ENCODE data around the gene SETD2. TPM values are rescaled to one million over a fixed set of nuclear protein-coding genes. Genes with fewer than 3 reads are reported as not detected.

SETD2 gene
- total and polyA plus RNA-seq, 2 donors from 2014 or later = 10.5 to 49.9 TPM

DNA sequence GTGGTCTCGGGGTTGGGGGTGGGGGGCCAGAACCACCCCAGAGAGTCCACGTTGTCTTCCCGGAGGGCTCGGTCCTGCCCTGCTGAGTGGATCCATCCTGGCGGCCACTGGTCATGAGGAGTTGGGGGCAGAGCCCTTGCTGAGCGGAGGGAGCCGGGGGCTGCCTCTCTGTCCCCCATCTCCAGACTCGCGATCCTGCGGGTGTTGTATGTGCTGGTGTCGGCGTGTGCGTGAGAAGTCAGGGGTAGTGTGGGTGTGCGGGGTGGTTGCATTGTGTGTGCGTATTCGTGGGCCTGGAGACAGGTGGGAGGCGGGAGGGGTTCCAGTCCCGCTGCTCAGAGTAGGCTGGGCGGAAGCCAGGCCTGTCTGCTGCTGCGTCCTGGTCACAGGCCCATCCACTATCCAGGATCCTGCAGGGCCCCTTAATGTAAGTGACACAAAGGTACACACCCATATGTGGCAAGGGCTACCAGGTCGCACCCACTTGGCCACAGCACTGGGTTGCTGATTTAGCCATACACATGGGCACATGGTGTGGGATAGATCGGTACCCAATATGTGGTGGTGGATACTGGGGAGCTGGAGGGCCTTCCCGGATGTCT is 153.7 kb downstream of the SETD2 start:
- peaks cover 0 to 11% (median 8%) of the 10 kb centered on the region in 3 donors for H3K36me3 ChIP-seq (ENCODE audit: control insufficient read depth in 2 of 3, insufficient read depth in 3 of 3, low read length in 3 of 3)
- TF ChIP-seq, protein P1, sequence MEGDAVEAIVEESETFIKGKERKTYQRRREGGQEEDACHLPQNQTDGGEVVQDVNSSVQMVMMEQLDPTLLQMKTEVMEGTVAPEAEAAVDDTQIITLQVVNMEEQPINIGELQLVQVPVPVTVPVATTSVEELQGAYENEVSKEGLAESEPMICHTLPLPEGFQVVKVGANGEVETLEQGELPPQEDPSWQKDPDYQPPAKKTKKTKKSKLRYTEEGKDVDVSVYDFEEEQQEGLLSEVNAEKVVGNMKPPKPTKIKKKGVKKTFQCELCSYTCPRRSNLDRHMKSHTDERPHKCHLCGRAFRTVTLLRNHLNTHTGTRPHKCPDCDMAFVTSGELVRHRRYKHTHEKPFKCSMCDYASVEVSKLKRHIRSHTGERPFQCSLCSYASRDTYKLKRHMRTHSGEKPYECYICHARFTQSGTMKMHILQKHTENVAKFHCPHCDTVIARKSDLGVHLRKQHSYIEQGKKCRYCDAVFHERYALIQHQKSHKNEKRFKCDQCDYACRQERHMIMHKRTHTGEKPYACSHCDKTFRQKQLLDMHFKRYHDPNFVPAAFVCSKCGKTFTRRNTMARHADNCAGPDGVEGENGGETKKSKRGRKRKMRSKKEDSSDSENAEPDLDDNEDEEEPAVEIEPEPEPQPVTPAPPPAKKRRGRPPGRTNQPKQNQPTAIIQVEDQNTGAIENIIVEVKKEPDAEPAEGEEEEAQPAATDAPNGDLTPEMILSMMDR (IDR thresholded peaks at IDR 0.05; ENCODE audit: borderline replicate concordance, extremely low read depth, insufficient read depth) = no peak
- H3K4me3 ChIP-seq (ENCODE audit: low read length in 3 of 3) = peak overlapping the region in 1 of 3 donors; percentile 73
- peak overlapping the region; percentile 59 to 76 for H3K27ac ChIP-seq (ENCODE audit: low read depth in 2 of 2, low read length in 2 of 2)
- H3K9me3 ChIP-seq (ENCODE audit: control insufficient read depth in 2 of 3, insufficient read depth in 1 of 3, low read length in 3 of 3) = no peaks in the 10 kb centered on the region
- DNase-seq (no peak), FAIRE-seq (no peak)
- H3K4me1 ChIP-seq (ENCODE audit: control insufficient read depth in 2 of 3, insufficient read depth in 2 of 3, low read depth in 1 of 3, low read length in 3 of 3) = peaks cover 0 to 7% (median 0%) of the 10 kb centered on the region in 3 donors
- peak overlapping the region in 1 of 3 donors; percentile 79 for H3K9ac ChIP-seq (ENCODE audit: low read length in 3 of 3)
- H3K27me3 ChIP-seq (ENCODE audit: control insufficient read depth, insufficient read depth, low read length) = no peaks in the 10 kb centered on the region
- intact Hi-C loops (cut with DNase I) = no loop called here

DNA sequence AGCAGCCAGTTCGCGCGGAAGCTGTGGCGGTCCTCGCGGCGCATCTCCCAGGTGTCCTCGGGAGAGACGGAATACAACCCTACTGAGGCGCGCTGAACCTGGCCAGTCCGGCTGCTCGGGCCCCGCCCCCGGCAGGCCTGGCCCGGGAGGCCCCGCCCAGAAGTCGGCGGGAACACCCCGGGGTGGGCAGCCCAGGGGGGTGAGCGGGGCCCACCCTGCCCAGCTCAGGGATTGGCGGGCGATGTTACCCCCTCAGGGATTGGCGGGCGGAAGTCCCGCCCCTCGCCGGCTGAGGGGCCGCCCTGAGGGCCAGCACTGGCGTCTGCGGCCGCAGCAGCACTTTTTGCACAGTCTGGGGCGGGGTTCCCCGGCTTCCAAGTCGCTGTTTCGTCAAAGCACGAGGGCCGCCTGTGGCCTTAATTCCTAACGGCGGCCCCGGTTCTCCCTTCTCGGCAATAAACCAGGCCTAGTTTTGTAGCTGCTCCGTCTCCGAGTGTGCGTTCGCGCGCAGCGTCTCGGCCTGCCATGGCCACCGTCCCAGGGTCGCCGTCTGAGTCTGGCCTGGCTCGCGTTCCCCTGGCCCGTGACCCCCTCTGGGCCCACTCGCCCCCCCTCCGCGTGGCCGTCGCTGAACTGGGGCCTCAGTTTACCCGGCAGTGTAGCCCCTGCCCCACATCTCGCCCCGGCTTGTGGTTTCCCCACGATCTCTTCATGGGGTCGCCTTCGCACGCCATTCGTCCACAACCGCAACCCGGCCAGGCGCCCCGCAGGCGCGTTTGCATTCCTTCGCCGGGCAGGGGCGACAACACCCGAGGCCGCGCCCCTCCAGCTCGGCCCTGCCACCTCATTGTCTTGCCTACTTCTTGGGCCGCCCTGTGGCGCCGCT is 154.4 kb downstream of the SETD2 start:
- peak overlapping the region in 2 of 3 donors; percentile 43 to 79 for H3K9ac ChIP-seq (ENCODE audit: low read length in 3 of 3)
- intact Hi-C loops (cut with DNase I) = no loop called here
- peaks cover 0 to 14% (median 8%) of the 10 kb centered on the region in 3 donors for H3K36me3 ChIP-seq (ENCODE audit: control insufficient read depth in 2 of 3, insufficient read depth in 3 of 3, low read length in 3 of 3)

DNA sequence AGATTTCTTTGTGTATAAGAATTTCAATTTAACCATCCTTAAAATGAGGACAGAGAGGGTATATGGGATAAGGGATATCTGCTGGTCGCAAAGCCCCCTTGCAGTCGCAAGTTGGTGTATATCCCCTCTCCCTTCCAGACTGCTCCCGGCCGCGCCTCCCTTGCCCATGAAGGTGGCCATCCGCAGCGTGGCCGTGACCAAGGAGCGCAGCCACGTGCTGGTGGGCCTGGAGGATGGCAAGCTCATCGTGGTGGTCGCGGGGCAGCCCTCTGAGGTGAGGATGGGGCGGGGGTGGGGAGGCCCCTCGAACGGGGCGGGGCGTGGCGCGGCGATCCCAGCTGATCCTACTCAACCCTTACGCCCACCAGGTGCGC is 155.1 kb downstream of the SETD2 start:
- FAIRE-seq (no peak), DNase-seq (no peak)
- Histone ChIP-seq H3K27ac (ENCODE audit: low read depth in 2 of 2, low read length in 2 of 2) (no peak overlapping the region), H3K9me3 (ENCODE audit: control insufficient read depth in 2 of 3, insufficient read depth in 1 of 3, low read length in 3 of 3) (no peaks in the 10 kb centered on the region), H3K4me3 (ENCODE audit: low read length in 3 of 3) (peak overlapping the region; percentile 20 to 73 (median 26)), H3K27me3 (ENCODE audit: control insufficient read depth, insufficient read depth, low read length) (no peaks in the 10 kb centered on the region), H3K4me1 (ENCODE audit: control insufficient read depth in 2 of 3, insufficient read depth in 2 of 3, low read depth in 1 of 3, low read length in 3 of 3) (peaks cover 0 to 6% (median 0%) of the 10 kb centered on the region in 3 donors), H3K9ac (ENCODE audit: low read length in 3 of 3) (peak overlapping the region in 1 of 3 donors; percentile 46), H3K36me3 (ENCODE audit: control insufficient read depth in 2 of 3, insufficient read depth in 3 of 3, low read length in 3 of 3) (peaks cover 0 to 14% (median 9%) of the 10 kb centered on the region in 3 donors)
- TF ChIP-seq, protein P1 (IDR thresholded peaks at IDR 0.05; ENCODE audit: borderline replicate concordance, extremely low read depth, insufficient read depth) = no peak
- intact Hi-C loops (cut with DNase I) = no loop called here

More for the DNA sequence above, 154.4 kb downstream of the SETD2 start:
- Histone ChIP-seq H3K27me3 (ENCODE audit: control insufficient read depth, insufficient read depth, low read length) (no peaks in the 10 kb centered on the region), H3K27ac (ENCODE audit: low read depth in 2 of 2, low read length in 2 of 2) (peak overlapping the region; percentile 59 to 76), H3K4me1 (ENCODE audit: control insufficient read depth in 2 of 3, insufficient read depth in 2 of 3, low read depth in 1 of 3, low read length in 3 of 3) (peaks cover 0 to 6% (median 0%) of the 10 kb centered on the region in 3 donors), H3K4me3 (ENCODE audit: low read length in 3 of 3) (peak overlapping the region; percentile 53 to 73 (median 60)), H3K9me3 (ENCODE audit: control insufficient read depth in 2 of 3, insufficient read depth in 1 of 3, low read length in 3 of 3) (no peaks in the 10 kb centered on the region)
- DNase-seq = peak; percentile 96 to 98 (median 97)
- no peak for FAIRE-seq
- TF ChIP-seq, protein P1 (IDR thresholded peaks at IDR 0.05; ENCODE audit: borderline replicate concordance, extremely low read depth, insufficient read depth) = no peak

Measured in kidney (tissue), 14 donors.